SIG-M5 treated with dmso at 0.1 percent for 504 hours (cell line): Measurements from ENCODE around the gene CASP2.
"Not testable (repeated sequence)": the region's sequence is repeated elsewhere in the genome, so short reads cannot be mapped to it uniquely, and the experiment has no call there.

Experiments
- DNase-seq: peaks from one replicate; lab custom pipeline; 2025; ENCODE audit not compliant: unreplicated experiment; lab: John Stamatoyannopoulos, UW

Gene CASP2

GRCh38 chr7:143264196-143264568 is 24.0 kb upstream of the CASP2 start:
- not testable (repeated sequence) for DNase-seq

GRCh38 chr7:143265017-143265693 is 23.0 kb upstream of the CASP2 start:
- DNase-seq, result no peak

- no peak for DNase-seq
Measured at GRCh38 chr7:143269251-143269650, 18.9 kb upstream of the CASP2 start.

DNA sequence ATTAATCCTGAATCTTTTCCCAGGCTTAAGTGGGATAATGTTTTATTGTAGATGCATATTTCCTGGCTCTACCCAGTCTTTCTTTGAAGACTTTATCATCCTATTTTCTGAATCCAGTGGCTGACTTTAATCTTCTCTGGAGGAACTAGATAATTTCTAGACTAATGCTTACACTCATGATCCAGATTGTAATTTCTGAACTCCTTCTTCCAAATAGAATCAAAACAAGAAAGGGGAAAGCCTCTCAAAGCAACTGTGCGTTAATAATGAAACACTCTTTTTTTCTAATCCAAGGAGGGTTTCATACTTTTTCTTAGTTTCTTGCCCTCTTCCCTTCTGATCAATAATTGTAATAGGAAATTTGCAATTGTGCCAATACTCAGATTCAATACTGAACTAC is 16.9 kb upstream of the CASP2 start:
- DNase-seq, result no peak

- DNase-seq, result no peak
Measured at GRCh38 chr7:143272871-143273270, 15.3 kb upstream of the CASP2 start.

GRCh38 chr7:143279186-143280098 is 8.7 kb upstream of the CASP2 start:
- no peak for DNase-seq

DNA sequence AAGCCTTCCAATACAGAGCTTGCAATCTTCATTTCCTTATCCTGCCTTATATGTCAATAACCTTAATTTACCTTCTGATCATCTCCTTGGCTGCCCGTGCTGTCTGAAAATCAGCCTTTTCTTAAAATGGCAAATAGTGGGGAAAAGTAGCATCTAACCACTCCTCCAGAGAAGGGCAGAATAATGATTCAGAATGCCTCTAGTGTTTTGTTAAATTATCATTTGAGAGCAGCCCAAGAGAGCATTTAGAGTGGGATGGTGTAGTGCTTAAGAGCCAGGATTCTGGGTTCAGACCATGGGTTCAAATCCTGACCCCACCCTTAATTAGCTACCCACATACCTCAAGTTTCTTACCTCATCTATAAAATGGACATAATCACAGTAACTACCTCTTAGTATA is 8.0 kb upstream of the CASP2 start:
- DNase-seq, result no peak

GRCh38 chr7:143280566-143280965 is 7.6 kb upstream of the CASP2 start:
- DNase-seq, result no peak

- DNase-seq, result no peak
Measured at GRCh38 chr7:143281529-143281928, 6.6 kb upstream of the CASP2 start.

DNA sequence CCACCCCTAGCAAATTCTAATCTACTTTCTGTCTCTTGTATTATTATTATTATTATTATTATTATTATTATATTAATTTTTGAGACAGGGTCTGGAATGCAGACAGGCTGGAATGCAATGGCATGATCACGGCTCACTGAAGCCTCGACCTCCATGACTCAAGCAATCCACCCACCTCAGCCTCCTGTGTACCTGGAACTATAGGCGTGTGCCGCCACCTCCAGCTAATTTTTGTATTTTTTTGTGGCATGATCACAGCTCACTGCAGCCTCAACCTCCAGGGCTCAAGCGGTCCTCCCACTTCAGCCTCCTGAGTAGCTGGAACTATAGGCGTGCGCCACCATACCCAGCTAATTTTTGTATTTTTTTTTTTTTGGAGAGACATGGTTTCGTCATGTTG is 6.0 kb upstream of the CASP2 start:
- DNase-seq, result no peak

- no peak for DNase-seq
Measured at GRCh38 chr7:143283381-143283780, 4.8 kb upstream of the CASP2 start.

DNA sequence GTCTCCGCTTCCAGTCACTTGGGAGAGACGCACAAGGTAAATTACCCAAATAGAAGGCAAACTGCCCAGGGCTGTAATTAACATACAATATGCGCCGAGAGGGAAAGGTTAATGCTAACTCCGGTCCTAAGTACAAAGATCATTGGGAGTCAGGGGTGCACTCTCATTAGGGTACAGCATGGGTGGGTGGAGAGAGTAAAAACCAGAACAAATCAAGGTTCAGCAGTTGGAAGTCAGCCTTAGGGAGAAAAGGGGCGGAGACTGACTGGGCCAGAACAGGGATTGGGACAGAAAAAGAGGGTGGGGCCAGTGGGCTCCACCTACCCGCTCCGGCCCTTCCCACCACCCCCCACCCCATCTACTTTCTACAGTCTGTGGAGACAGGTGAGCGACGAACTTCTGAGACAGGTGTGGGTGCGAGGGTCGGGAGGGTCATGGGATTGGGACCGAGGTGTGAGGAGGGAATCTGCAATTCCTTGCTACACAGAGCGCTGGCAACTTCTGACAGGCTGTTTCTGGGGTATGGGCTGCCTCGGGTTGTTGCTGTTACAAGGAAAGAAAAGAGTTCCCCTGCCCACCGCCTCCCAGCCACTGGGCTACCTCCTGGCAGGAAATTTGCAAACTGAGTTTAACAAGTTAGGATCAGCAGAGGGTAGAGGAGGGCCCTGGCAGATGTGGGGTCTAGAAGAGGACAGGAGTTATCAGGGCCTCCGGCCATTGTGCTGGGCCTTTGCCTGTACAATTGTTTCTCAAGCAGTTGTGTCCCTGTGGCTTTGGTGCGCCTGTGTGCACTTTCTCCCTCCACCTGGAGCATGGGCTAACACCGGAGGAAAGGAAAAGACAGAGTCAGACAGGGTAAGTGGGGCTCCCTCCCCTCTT is 3.3 kb upstream of the CASP2 start, which contains the start of gene TMEM139:
TSS of gene TMEM139 (plus strand) at position 368 of the 879 bp plus-strand sequence. CDS start 1,000 bp downstream, outside the sequence.
- no peak for DNase-seq

DNA sequence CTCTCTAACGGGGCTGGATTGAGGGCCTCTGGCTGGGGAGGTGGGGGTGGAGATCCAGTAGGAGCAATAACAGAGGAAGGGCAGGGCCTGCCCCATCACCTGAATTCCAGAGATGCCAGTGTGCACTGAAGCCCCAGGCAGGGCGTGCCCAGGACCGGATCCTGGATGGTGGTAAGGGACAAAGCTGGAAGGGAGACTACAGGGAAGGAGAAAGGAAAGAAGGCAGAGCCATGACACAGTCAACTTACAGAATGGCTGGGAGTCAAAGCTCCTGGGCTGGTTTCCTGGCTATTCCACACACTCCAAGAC is 2.7 kb upstream of the CASP2 start:
- no peak for DNase-seq

DNA sequence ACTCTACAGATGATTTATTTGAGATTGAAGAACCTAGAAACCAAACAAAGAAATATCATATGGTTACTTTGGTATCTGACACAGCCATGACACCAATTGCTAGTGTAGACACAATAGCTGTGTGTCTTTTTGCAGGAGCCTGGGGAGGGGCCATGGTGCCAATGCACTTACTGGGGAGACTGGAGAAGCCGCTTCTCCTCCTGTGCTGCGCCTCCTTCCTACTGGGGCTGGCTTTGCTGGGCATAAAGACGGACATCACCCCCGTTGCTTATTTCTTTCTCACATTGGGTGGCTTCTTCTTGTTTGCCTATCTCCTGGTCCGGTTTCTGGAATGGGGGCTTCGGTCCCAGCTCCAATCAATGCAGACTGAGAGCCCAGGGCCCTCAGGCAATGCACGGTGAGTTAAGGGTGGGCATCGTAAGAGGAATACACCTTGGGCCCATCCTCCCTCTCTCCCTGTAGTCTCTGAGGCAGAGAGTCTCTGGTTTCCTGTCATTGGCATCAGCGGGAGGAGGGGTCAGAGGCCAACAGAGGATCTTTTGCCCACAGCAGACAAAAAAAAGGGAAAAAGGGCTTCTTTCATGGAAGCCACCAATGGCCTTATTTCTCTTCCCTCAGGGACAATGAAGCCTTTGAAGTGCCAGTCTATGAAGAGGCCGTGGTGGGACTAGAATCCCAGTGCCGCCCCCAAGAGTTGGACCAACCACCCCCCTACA is 2.2 kb upstream of the CASP2 start:
- no peak for DNase-seq

GRCh38 chr7:143286522-143286890 is 1.6 kb upstream of the CASP2 start:
- no peak for DNase-seq

- DNase-seq, result no peak
Measured at GRCh38 chr7:143287339-143287934, 714 bp upstream of the CASP2 start.

DNA sequence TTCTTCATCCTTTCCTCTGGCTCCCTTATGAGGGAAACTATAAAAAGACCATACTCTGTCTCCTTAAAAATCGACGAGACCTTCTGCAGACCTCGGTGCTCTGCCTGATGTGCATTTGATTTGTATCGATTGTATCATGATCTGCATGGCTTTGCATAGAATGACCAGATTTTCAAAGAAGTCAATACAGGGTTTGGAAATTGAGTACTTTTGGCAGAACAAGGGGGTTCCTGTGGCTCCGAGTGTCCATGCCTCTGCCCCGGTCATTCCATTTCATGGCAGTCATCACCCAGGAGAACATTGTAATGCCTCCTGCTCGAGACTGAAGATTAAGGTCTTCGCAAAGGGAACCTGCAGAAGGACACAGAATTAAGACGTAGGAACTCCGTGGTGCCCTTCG is 685 bp downstream of the CASP2 start:
- DNase-seq, result no peak

DNA sequence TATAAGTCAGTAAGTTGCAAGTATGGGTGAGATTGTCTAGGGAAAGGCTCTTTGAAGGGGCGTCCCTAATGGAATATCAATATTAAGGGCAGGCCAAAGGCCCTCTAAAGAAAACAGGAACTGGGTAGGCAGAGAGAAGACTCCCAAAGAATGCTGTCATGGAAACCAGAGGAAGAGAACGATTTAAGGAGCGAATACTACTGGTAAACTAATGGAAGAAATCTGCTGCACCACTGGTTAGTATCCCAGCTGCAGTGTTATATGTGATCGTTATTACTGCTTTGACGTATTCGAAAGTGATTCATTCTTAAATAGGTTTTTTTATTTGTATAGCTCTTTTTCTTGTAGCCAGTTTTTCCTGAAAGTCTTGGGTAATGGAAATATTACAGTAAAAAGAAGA is 1.3 kb downstream of the CASP2 start:
- peak; percentile 52 for DNase-seq

GRCh38 chr7:143289888-143290287 is 1.7 kb downstream of the CASP2 start:
- not testable (repeated sequence) for DNase-seq

DNA sequence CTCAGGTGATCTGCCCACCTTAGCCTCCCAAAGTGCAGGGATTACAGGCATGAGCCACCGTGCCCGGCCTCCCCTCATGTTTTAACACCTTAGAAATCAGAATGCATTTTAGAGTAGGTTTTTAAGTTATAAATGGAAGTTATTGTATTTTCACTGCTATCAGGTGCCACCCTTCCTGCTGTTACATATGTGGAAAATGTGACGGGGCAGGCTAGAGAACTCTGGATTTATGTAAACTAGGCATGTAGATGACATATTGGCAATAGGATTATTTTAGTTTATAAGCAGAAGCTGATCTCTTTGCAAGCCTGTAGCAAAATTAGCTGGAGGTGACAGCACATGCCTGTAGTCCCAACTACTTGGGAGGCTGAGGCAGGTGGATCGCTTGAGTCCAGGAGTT is 2.1 kb downstream of the CASP2 start:
- no peak for DNase-seq

- no peak for DNase-seq
Measured at GRCh38 chr7:143292876-143293275, 4.7 kb downstream of the CASP2 start.
